A204.1 (cell line): Measurements from ENCODE around the gene APOO.
"Not testable (repeated sequence)": the region's sequence is repeated elsewhere in the genome, so short reads cannot be mapped to it uniquely, and the experiment has no call there.

Experiments
- FAIRE-seq: peaks from 2 replicates; lab custom pipeline; 2012; peaks lifted over from hg19 to GRCh38; lab: Jason Lieb, UNC

Gene APOO

DNA sequence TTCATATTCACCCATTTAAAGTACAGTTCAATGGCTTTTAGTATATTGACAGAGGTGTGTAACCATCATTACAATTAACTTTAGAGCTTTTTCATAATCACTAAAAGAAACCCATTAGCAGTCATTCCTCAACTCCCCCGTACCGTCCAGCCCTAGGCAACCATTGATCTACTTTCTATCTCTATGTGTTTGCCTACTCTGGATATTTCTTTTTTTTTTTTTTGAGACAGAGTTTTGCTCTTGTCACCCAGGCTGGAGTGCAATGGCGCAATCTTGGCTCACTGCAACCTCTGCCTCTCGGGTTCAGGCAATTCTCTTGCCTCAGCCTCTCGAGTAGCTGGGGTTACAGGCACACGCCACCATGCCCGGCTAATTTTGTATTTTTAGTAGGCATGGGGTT lies 48.5 kb downstream of the APOO start:
- FAIRE-seq, result not testable (repeated sequence)

DNA sequence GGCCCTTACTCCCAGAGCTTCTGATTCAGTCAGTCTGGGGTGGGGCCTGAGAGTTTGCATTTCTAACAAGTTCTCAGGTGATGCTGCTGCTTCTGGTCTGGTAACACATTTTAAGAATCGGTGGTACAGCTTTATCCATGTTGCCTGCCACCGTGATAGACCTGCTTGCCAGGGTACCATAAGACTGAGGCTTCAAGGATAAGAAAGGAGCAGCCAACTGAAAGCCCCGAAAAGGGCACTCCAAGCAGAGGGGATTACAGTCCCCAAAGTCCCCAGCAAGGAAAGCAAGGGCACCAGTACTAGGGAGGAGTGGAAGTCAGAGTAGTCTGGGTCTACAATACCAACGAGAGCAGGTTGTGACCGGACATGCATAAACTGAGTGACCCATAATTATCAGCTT lies 49.8 kb downstream of the APOO start:
- FAIRE-seq, result no peak

DNA sequence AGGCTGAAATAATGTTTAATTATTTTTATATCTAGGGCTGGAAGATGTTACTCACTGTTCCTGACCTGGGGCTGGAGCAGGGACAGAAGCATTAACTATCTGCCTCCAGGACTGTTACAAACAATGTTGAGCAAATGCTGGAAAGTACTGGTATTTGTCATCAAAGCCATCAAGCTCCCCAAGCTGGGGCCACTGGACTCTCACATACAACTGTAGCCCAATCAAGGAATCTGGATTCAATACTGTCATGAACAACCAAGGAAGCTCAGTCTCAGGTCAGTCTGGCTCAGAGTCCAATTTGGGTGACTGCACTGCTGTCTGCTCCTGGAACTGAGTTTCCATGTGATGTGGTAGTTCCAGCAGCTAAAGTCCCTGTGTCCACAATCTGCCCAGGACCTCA lies 50.4 kb downstream of the APOO start:
- no peak for FAIRE-seq

DNA sequence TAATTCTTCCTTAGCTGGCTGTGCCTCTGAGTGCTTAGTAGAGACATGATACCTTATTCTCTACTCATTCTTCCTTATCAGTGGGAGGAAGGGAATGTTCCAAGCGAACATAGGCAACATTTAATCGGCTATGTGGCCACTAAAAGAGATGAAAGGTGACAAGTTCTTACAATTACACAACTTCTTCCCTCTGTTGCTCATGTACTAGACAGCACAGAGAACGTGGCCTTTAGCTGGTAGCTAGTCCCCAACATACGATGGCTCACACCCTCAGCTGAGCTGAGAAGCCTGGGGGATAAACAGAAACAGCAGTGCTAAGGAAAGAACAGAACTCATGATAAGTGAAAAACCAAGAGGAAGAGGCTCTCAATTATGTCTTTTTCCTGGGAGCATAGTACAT lies 52.2 kb downstream of the APOO start:
- FAIRE-seq, result no peak

DNA sequence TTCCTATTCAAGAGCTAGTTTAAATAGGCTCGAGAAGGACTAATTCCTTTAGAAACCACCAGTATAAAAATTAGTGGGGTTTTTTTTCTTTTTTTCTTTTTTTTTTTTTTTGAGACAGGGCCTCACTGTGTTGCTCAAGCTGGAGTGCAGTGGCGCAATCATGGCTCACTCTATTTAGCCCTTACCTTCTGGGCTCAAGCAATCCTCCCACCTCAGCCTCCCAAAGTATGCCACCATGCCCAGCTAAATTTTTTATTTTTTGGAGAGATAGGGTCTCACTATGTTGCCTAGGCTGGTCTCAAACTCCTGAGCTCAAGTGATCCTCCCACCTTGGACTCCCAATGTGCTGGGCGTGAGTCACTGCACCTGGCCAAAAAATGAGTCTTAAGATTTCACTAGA lies 52.8 kb downstream of the APOO start:
- no peak for FAIRE-seq

DNA sequence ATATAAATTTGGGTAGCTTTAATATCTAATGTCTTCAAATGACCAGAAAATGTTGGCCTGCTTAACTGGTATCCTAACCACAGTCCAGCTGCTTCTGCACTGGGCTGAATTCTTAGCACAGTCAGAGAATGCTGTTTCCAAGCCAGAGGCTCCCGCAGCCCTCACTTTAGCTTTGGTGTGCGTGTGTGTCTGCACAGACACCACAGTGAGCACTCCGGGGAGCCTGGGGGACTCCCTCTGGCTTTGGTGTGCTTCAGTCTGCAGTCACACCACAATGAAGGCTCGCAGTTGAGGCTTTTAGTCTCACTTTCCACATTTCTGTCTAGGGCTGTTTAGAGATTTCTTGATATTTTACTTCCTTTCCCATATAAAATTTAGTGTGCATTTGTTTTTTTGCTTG lies 53.6 kb downstream of the APOO start:
- no peak for FAIRE-seq

DNA sequence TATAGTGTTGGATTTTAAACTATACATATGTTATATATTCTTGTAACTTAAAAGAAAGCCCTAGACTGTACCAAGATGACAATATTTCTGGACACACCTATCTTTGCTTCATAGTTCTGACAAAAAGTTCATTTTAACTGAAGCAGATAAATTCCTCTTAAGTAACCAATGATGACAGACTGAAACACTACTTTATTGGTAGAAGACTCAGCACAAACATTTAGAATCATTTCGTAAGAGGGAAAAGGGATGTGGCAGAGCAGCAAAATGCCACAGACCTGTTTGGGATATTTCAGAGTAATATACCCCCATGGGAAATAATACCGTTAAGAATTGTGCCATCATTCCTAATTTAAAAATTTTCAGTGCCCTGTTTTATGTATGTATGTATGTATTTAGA lies 56.2 kb downstream of the APOO start:
- FAIRE-seq, result no peak

DNA sequence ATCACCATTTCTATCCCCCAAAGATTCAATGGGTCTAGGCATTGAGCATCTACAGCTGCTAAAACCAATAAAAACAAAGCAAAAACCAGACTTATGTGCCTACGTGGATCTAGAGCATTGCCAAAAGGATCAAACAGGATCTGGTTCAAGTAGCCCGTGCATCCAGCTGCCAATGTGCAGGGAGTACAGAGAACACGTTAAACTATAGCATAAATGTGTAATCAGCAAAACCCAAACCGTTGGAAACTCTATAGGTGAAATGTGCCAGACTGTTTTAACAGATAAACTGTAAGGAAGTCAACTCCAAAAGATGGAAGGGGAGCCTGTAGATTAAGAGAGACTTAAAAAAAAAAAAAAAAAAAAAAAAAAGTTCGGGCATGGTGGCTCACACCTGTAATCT lies 58.5 kb downstream of the APOO start:
- FAIRE-seq, result no peak

DNA sequence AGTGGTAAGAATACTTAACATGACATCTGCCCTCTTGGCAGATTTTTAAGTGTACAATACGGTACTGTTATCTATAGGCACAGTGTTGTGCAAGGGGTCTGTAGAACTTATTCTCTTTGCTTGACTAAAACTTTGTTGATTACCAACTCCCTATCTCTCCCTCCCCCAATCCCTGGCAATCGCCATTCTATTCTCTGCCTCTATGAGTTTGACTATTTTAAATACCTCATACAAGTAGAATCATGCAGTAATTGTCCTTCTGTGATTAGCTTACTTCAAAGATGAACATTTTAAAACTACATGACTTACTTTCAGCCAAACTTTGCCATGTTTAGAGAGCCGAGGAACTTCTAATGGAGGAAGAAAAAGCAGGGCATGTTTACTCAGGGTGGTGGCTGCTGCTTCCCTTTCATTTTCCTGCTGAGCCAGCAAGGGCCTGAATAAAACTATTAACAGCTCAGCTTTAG lies 62.4 kb downstream of the APOO start:
- no peak for FAIRE-seq

DNA sequence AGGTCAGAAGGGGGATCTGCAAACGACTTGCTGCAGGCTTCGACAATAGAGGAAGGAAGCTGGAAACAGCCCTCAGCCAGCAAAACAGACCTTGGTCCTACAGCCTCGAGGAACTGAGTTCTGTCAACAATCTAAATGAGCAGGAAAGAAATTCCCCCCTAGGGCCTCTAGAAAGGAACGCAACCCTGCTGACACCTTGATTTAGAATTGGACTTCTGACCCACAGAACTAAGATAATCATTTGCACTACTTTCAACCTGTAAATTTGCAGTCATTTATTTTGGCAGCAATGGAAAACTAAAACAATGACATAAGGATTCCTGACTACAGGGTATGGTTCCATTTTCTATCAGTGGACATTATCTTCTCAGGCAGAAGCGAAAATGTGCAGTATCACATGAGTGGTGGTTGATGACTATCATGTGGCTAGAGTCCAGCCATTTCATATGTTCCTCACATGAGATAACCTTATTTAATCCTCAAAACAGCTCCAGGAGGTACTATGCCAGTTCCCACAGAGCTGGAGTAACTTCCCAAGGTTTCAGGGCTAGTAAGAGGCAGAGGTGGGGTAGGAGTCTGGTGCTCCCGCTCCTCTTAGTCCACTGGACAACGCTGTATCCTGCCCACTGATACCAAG lies 63.1 kb downstream of the APOO start:
- no peak for FAIRE-seq

DNA sequence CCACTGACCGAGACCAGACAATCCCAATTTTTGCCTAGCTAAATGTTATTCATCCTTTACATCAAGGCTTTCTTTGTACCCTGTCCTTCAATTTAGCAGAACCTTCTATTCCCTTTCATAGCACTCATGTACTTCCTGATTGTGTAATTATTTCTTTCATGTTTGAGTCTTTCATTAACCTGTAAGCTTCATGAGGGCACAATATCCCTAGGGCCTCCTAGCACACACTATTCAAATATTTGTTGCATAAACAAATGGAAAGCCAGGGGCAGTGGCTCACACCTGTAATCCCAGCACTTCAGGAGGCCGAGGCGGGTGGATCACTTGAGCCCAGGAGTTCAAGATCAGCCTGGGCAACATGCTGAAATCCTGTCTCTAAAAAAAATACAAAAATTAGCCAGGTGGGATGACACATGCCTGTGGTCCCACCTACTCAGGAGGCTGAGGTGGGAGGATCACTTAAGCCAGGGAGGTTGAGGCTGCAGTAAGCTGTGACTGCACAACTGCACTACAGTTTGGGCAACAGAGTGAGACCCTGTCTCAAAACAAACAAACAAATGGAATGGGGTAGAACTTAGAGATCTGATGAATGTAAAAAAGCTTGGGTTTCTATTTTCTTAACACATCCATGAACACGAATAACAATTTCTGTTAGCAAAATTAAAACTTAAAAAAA lies 65.8 kb downstream of the APOO start:
- FAIRE-seq, result no peak

DNA sequence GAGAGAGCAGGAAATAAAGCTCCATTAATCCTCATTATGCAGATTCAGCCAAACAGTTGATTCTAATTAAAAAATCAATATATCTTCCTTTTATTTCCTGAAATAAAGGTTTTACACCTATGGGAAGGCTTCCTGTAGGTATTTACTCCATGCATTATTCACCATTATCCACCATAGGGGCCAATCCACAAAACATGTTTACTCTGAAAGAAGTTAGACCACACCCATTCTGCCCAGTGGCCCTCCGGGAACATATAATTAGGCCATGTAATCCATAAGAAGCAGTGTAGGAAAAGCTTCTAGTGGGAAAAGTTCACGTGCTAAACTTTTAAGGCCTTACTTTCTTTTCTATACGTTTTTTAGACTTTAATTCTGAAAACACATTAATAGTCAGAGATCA lies 67.1 kb downstream of the APOO start:
- FAIRE-seq, result no peak

DNA sequence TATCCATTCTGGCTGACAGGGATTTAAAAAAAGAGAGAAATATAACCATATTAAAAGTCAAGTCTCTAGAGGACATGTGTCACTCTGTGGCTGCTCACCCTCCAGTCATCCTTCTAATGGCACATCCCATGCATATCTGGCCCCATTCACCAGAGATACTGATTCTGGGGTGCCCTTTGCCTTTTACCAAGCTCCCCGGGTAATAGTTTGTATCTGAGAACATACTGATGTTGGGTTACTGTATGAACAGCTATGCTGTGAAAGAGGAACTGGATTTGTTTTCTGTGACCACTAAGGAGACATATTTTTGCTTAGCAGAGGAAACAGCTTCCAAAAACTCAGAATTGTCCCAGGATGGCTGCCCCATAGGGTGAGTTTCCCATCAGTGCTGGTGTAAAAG lies 68.8 kb downstream of the APOO start:
- no peak for FAIRE-seq

DNA sequence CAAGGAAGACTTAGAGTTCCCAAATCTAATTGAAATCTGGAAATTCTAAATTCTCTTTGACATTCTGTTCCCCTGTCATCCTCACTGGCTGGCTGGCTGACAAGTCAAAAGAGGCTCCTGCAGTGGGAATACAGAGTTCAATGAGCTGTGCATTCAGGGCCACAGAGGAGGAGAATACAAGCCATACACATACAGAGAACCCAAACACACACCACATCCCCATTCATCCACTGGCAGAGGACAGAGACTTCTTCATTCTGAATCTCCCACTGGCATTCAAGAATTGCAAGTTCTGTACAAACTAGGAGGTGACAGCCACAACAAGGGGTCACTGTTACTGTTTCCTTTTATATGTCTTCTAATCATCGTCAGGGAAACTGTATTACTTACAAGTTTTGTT lies 75.0 kb downstream of the APOO start:
- FAIRE-seq, result no peak

DNA sequence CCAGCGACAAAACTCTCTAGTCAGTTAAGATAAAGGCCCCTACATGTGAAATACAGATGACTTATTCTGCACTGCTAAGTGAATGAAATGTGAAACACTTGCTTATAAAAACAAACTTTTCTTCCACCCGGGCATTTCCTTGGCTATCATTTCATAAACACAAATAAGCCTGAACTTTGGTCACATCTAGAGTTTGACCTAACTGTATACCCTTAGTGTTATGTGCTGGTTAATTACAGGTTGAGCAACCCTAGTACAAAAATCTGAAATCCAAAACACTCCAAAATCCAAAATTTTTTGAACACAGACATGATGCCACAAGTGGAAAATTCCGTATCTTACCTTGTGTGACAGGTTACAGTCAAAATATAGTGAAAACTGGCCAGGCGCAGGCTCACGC lies 78.9 kb downstream of the APOO start:
- no peak for FAIRE-seq

DNA sequence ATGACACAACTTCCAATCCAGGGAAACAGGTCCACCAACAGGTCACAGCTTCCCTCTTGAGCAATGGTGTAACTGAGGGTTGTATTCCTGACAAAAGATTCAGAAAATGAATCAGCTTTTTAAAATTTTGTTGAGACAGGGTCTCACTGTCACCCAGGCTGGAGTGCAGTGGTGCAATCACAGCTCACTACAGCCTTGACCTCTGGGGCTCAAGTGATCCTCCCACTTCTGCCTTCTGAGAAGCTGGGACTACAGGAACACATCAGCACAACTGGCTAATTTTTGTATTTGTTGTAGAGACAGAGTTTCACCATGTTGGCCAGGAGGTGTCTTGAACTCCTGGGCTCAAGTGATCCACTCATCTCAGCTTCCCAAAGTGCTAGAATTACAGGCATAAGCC lies 81.1 kb downstream of the APOO start:
- FAIRE-seq, result no peak

DNA sequence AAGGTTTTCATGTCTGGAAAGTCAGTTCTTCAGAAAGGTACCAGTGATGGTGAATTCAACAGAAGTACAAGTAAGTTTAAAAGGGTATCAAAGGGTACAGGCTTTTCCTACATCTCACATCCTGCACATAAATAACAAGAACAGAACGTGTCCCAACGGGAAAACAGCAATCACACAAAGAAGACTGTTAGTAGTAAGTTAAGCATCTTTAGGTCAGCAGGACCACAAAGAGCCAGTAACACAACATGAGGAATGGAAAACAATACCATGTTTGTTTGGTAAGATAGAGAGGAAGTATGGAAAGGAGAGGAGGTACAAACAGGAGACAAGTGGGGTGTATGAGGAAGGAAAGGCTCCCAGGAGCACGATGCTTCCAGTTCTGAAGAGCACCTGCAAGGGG lies 81.5 kb downstream of the APOO start:
- FAIRE-seq, result no peak

DNA sequence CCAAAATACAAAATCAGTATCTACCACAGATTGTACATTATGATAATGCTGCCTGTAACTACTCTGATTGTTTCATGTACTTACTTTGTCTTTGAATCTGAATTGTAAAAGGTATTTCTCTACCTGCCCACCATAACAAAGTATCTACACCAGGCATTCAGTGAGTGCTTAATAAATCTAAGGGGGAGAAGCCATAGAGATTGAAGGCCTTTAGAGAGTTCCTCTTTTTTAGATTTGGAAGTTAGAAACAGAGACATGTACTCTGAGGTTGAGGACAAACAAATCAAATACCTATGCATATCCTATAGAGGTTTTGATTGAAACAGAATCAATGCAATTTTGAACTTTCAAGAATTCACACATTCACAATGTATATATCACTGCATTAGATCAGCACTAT lies 82.1 kb downstream of the APOO start:
- no peak for FAIRE-seq

DNA sequence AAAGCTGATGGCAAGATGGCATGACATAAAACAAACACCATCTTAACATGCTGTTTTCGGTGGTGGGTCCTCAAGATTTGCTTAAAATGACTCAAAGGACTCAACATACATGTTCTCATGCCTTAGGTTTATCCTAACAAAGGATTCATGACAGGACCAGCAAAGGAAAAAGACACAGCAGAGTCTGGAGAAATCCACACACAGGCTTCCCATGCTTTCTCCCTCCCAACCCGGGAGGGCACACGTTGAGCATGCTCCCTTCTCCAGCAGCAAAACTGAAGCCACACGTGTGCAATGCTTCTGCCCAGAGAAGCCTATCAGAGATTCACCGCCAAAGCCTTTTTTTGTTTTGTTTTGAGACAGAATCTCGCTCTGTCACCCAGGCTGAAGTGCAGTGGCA lies 84.9 kb downstream of the APOO start:
- no peak for FAIRE-seq

DNA sequence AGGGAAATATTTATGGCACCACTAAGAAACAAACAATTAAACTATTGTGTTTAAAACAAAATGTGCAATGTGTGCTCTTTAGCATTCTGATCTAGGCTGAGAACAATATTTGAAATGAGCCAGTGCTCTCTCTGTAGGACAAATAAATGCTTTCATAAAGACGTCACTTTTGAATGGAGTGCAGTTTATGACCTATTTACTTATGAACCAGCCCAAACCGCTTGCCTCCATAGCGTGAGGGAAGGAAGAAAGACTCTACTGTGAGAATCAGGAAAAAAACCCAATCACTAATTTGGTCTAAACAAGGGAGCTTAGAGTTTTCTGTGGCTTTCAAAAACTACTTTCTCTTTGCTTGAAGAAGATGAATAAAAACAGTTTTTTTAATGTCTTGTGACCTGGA lies 85.3 kb downstream of the APOO start:
- no peak for FAIRE-seq

DNA sequence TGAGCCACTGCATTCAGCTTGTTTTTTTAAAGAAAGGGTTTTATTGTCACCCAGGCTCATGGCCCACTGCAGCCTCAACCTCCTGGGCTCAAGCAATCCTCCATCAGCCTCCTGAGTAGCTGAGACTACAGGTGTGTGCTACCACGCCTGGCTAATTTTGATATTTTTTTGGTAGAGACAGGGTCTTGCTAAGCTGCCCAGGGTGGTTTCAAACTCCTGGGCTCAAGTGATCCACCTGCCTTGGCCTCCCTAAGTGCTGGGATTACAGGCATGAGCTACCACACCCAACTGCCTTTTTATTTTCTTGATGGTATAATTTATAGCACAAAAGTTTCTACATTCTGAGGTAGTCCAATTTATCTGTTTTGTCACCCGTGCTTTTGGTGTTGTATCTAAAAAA lies 85.9 kb downstream of the APOO start:
- no peak for FAIRE-seq

DNA sequence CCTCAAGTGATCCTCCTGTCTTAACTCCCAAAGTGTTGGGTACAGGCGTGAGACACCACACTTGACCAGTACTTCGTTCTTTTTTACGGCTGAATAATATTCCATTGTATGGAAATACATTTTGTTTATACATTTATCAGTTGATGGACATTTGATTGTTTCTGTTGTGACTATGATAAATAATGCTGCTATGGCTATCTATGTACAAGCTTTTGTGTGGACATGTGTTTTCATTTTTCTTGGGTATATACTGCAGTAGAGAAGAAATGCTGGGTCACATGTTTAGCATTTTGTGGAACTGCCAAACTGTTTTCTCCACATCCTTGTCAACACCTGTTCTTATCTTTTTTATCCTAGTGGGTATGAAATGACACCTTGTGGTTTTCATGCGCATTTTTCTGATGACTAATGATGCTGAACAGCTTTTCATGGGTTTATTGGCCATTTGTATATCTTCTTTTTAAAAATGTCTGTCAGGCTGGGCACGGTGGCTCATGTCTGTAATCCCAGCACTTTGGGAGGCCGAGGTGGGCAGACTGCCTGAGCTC lies 87.4 kb downstream of the APOO start:
- FAIRE-seq, result no peak

DNA sequence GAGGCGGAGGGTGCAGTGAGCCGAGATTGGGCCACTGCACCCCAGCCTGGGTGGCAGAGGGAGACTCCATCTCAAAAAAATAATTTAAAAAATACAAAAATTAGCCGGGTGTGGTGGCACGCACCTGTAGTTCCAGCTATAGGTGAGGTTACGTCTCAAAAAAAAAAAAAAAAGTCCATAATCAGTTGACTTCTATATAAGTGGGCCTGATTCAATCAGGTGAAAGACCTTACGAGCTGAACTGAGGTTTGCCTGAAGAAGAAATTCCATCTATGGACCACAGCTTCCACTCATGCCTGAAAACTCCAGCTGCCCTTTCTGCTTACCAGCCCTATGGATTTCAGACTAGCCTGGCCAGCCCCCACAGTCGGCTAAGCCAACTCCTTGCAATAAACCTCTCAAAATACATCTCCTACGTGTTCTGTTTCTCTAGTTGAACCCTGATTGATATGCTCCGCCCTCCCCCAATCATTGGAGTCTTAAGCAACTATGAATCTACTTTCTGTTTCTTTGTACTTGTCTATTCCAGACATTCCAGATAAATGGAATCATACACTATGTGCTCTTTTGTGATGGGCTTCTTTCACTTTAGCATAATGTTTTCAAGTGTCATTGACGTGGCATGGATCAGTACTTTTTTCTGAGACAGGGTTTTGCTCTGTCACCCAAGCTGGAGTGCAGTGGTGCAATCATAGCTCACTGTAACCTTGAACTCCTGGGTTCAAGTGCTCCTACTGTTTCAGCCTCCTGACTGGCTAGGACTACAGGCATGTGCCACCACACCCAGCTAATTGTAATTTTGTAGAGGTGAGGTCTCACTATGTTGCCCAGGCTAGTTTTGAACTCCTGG lies 88.1 kb downstream of the APOO start:
- no peak for FAIRE-seq
